Neural progenitor cell (in vitro differentiated cells): ENCODE results near the gene C2orf76. TPM values are rescaled to one million over a fixed set of nuclear protein-coding genes. Genes with fewer than 3 reads are reported as not detected.

ENCODE experiments used
- DNase-seq: peaks from one replicate; pipeline ENCODE4 v3.0.0-alpha.2; 2016; ENCODE audit warnings: low spot score
- H2AFZ ChIP-seq: fragments of 200-600 bp; sonication (generic); replicated peaks from 2 replicates; pipeline ENCODE4 v1.6.1; 2016; ENCODE audit warnings: antibody characterized with exemption
- H3F3A ChIP-seq: fragments of 200-600 bp; sonication (generic); 2 replicates; pipeline ENCODE4 v1.6.1; 2016; ENCODE audit warnings: antibody characterized with exemption, low read depth
- H3K27ac ChIP-seq: fragments of 200-600 bp; sonication (generic); 2 replicates; pipeline ENCODE4 v1.5.1; 2016; ENCODE audit warnings: mild to moderate bottlenecking
- H3K27me3 ChIP-seq: fragments of 200-600 bp; sonication (generic); 2 replicates; pipeline ENCODE4 v1.6.1; 2016; ENCODE audit warnings: mild to moderate bottlenecking, moderate library complexity
- H3K36me3 ChIP-seq: fragments of 200-600 bp; sonication (generic); 2 replicates; pipeline ENCODE4 v1.5.1; 2016
- H3K4me1 ChIP-seq: fragments of 200-600 bp; sonication (generic); 2 replicates; pipeline ENCODE4 v1.6.1; 2016; ENCODE audit warnings: mixed run types
- H3K4me2 ChIP-seq: fragments of 200-600 bp; sonication (generic); 2 replicates; pipeline ENCODE4 v1.6.1; 2016
- H3K4me3 ChIP-seq: fragments of 200-600 bp; sonication (generic); 2 replicates; pipeline ENCODE4 v1.5.1; 2016
- H3K79me2 ChIP-seq: fragments of 200-600 bp; sonication (generic); 2 replicates; pipeline ENCODE4 v1.6.1; 2016; ENCODE audit warnings: low read depth
- H3K9ac ChIP-seq: fragments of 200-600 bp; sonication (generic); 2 replicates; pipeline ENCODE4 v1.6.1; 2016
- H3K9me3 ChIP-seq: fragments of 200-600 bp; sonication (generic); 2 replicates; pipeline ENCODE4 v1.5.1; 2016; ENCODE audit warnings: low read depth
- H4K20me1 ChIP-seq: fragments of 200-600 bp; sonication (generic); 2 replicates; pipeline ENCODE4 v1.6.1; 2016; ENCODE audit warnings: low read depth
- H3K27ac Mint-ChIP-seq: 3 replicates; pipeline ENCODE4 v1.8.0; 2021; ENCODE audit warnings: mixed read lengths
- H3K27me3 Mint-ChIP-seq: 2 replicates; pipeline ENCODE4 v1.8.0; 2022; ENCODE audit warnings: low read depth, mild to moderate bottlenecking, inconsistent platforms, moderate library complexity, mixed read lengths; ENCODE audit not compliant: insufficient read depth
- H3K36me3 Mint-ChIP-seq: 3 replicates; pipeline ENCODE4 v1.8.0; 2021; ENCODE audit warnings: mixed read lengths
- H3K4me1 Mint-ChIP-seq: 3 replicates; pipeline ENCODE4 v1.8.0; 2021; ENCODE audit warnings: mixed read lengths
- H3K4me3 Mint-ChIP-seq: 3 replicates; pipeline ENCODE4 v1.8.0; 2021; ENCODE audit warnings: mild to moderate bottlenecking, moderate library complexity, mixed read lengths
- H3K9me3 Mint-ChIP-seq: 3 replicates; pipeline ENCODE4 v1.8.0; 2020; ENCODE audit warnings: mixed read lengths
- CTCF ChIP-seq: fragments of 200-600 bp; sonication (generic); IDR thresholded peaks from 2 replicates; pipeline ENCODE4 v1.5.1; 2017; ENCODE audit warnings: antibody characterized with exemption, mild to moderate bottlenecking
- EZH2 ChIP-seq: fragments of 200-600 bp; sonication (generic); IDR thresholded peaks from 2 replicates; pipeline ENCODE4 v1.6.1; 2017; ENCODE audit warnings: antibody characterized with exemption, mild to moderate bottlenecking, moderate library complexity
- EZH2phosphoT487 ChIP-seq: fragments of 200-600 bp; sonication (generic); IDR thresholded peaks from 2 replicates; pipeline ENCODE4 v1.6.1; 2017; ENCODE audit warnings: antibody characterized with exemption
- total RNA-seq: library from RNA; depleted of rRNA; stranded (reverse); fragments of >200 nt; gene quantifications from 2 replicates; pipeline ENCODE4 v1.2.3, GENCODE V29; 2015; ENCODE audit warnings: low replicate concordance

The C2orf76 gene
- total RNA-seq, 1 donor from 2014 or later: 16.8 TPM

GRCh38 chr2:119324685-119325270, 41.9 kb downstream of the C2orf76 start:
- H3K4me2 ChIP-seq: no peak overlapping the region
- H3K4me1 Mint-ChIP-seq: no peaks in the 10 kb centered on the region
- H2AFZ ChIP-seq: no peak overlapping the region
- no peaks in the 10 kb centered on the region for H3K9me3 Mint-ChIP-seq
- no peaks in the 10 kb centered on the region for H4K20me1 ChIP-seq
- no peak overlapping the region for H3K4me3 Mint-ChIP-seq
- DNase-seq: no peak
- H3K9ac ChIP-seq: no peak overlapping the region
- H3K27me3 Mint-ChIP-seq: no peaks in the 10 kb centered on the region
- no peak overlapping the region for H3K4me3 ChIP-seq
- no peak overlapping the region for H3K27ac ChIP-seq
- no peaks in the 10 kb centered on the region for H3K36me3 Mint-ChIP-seq
- no peaks in the 10 kb centered on the region for H3K9me3 ChIP-seq
- no peak overlapping the region for H3K27ac Mint-ChIP-seq
- TF ChIP-seq EZH2phosphoT487 (no peak), CTCF (no peak), EZH2 (no peak)
- no peaks in the 10 kb centered on the region for H3F3A ChIP-seq
- H3K79me2 ChIP-seq: no peaks in the 10 kb centered on the region
- H3K4me1 ChIP-seq: no peaks in the 10 kb centered on the region
- no peaks in the 10 kb centered on the region for H3K36me3 ChIP-seq
- H3K27me3 ChIP-seq: no peaks in the 10 kb centered on the region

- Histone ChIP-seq H3K27ac (no peak overlapping the region), H3K27me3 (no peaks in the 10 kb centered on the region), H3F3A (no peaks in the 10 kb centered on the region), H3K9ac (no peak overlapping the region), H3K4me1 (no peaks in the 10 kb centered on the region), H3K79me2 (no peaks in the 10 kb centered on the region), H4K20me1 (no peaks in the 10 kb centered on the region), H3K4me3 (no peak overlapping the region), H3K9me3 (no peaks in the 10 kb centered on the region), H2AFZ (no peak overlapping the region), H3K36me3 (no peaks in the 10 kb centered on the region), H3K4me2 (no peak overlapping the region)
- H3K36me3 Mint-ChIP-seq: no peaks in the 10 kb centered on the region
- DNase-seq: no peak
- no peaks in the 10 kb centered on the region for H3K27me3 Mint-ChIP-seq
- no peaks in the 10 kb centered on the region for H3K9me3 Mint-ChIP-seq
- TF ChIP-seq EZH2phosphoT487 (no peak), EZH2 (no peak), CTCF (no peak)
- no peak overlapping the region for H3K27ac Mint-ChIP-seq
- no peaks in the 10 kb centered on the region for H3K4me1 Mint-ChIP-seq
- H3K4me3 Mint-ChIP-seq: no peak overlapping the region
Measured at GRCh38 chr2:119323459-119323858, 43.2 kb downstream of the C2orf76 start.

- Mint-ChIP-seq H3K36me3 (no peaks in the 10 kb centered on the region), H3K27me3 (peaks cover 3% of the 10 kb centered on the region), H3K4me3 (no peak overlapping the region), H3K4me1 (no peaks in the 10 kb centered on the region), H3K27ac (no peak overlapping the region), H3K9me3 (no peaks in the 10 kb centered on the region)
- no peak overlapping the region for H3K4me3 ChIP-seq
- no peaks in the 10 kb centered on the region for H3K9me3 ChIP-seq
- no peak overlapping the region for H3K9ac ChIP-seq
- H3K4me2 ChIP-seq: no peak overlapping the region
- H2AFZ ChIP-seq: no peak overlapping the region
- no peaks in the 10 kb centered on the region for H3K79me2 ChIP-seq
- no peaks in the 10 kb centered on the region for H3K4me1 ChIP-seq
- H4K20me1 ChIP-seq: no peaks in the 10 kb centered on the region
- TF ChIP-seq EZH2phosphoT487 (no peak), CTCF (no peak), EZH2 (no peak)
- no peaks in the 10 kb centered on the region for H3F3A ChIP-seq
- no peaks in the 10 kb centered on the region for H3K27me3 ChIP-seq
- no peak overlapping the region for H3K27ac ChIP-seq
- DNase-seq: no peak
- no peaks in the 10 kb centered on the region for H3K36me3 ChIP-seq
Measured at GRCh38 chr2:119319593-119319992, 47.0 kb downstream of the C2orf76 start.
